OCI-LY3 (cell line): Measurements from ENCODE around the gene LILRA1.

Experiments
- CTCF ChIP-seq: fragments of 200-600, 300-600 bp; sonication (generic); IDR thresholded peaks from 2 replicates; pipeline ENCODE4 v1.5.1; 2014; ENCODE audit warnings: antibody characterized with exemption, low read length, low read depth
- EZH2phosphoT487 ChIP-seq: fragments of 200-600 bp; shearing (Covaris generic); IDR thresholded peaks from 2 replicates; pipeline ENCODE4 v1.6.1; 2018; ENCODE audit warnings: antibody characterized with exemption, mixed run types, low read depth

DNA sequence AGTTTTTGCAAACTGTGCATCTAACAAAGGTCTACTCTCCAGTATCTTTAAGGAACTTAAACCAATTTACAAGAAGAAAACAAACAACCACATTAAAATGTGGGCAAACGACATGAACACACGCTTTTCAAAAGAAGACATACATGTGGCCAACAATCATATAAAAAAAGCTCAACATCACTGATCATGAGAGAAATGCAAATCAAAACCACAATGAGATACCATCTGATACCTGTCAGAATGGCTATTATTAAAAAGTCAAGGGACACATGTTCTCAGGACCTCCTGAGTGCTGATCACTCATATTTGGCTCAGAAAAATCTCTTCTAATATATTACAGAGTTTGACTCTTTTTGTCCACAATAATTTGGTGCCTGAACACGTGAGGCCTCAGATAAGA lies 22.6 kb downstream of the LILRA1 start:
- TF ChIP-seq CTCF = no peak
- TF ChIP-seq EZH2phosphoT487 = no peak
